Adipocyte (in vitro differentiated cells): Measurements from ENCODE around the gene SHISAL1.

ENCODE experiments used
- DNase-seq: peaks from one replicate; pipeline ENCODE4 v3.0.0-alpha.2; 2015; ENCODE audit warnings: low read depth
- H3K27me3 ChIP-seq: replicated peaks from 2 replicates; pipeline ENCODE4 v1.7.0; 2013; ENCODE audit warnings: mild to moderate bottlenecking, low read length, moderate library complexity; ENCODE audit not compliant: control insufficient read depth, insufficient read depth
- H3K36me3 ChIP-seq: 2 replicates; pipeline ENCODE4 v1.7.0; 2013; ENCODE audit warnings: low read length, mild to moderate bottlenecking, moderate library complexity; ENCODE audit not compliant: control insufficient read depth, insufficient read depth, severe bottlenecking
- H3K4me1 ChIP-seq: 2 replicates; pipeline ENCODE4 v1.7.0; 2013; ENCODE audit warnings: mild to moderate bottlenecking, low read length, moderate library complexity; ENCODE audit not compliant: control insufficient read depth, insufficient read depth
- H3K4me3 ChIP-seq: 2 replicates; pipeline ENCODE4 v1.7.0; 2013; ENCODE audit warnings: mild to moderate bottlenecking, low read length, moderate library complexity
- H3K9ac ChIP-seq: 2 replicates; pipeline ENCODE4 v1.7.0; 2013; ENCODE audit warnings: mild to moderate bottlenecking, low read length, moderate library complexity
- H3K9me3 ChIP-seq: 2 replicates; pipeline ENCODE4 v1.7.0; 2013; ENCODE audit warnings: mild to moderate bottlenecking, low read length, moderate library complexity; ENCODE audit not compliant: control insufficient read depth

Gene SHISAL1

DNA sequence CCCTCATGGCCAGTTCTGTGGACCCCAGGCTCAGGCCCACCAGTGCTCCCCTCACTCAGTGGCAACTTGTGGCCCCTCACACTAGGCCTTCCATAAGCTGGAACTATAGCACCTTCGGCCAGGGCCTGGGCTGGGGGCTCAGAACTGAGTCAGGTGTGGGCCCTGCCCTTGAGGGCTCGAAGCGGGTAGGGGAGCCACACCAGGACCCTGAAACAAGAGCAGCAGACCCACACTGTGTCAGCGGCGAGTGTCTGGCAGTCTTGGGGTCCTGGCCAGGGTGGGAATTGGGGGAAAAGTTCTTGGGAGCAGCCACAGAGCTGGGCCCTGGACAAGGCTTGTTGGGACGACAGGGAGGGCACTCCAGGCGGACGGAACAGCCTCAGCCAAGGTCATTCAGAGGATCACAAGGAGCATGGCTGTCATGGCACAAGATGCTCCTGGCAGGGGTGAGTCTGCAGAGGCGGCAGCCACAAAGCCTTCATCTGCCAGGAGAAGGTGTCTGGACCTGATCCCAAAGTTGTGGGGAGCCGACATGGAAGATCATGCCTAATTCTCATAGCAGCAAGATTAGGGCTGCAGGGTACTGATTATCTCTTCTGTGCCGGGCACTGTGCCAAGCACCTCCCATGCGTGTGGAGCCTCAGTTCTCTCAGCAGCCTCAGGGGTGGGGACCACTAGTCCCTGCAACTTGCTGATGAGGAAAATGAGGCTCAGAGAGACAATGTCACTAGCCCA lies 50.7 kb downstream of the SHISAL1 start:
- Histone ChIP-seq H3K9ac (no peak overlapping the region), H3K36me3 (no peaks in the 10 kb centered on the region), H3K9me3 (peaks cover 9% of the 10 kb centered on the region), H3K27me3 (peaks cover 5% of the 10 kb centered on the region), H3K4me3 (no peak overlapping the region), H3K4me1 (no peaks in the 10 kb centered on the region)
- no peak for DNase-seq

GRCh38 chr22:44261164-44261860 lies 51.4 kb downstream of the SHISAL1 start:
- no peak for DNase-seq

DNA sequence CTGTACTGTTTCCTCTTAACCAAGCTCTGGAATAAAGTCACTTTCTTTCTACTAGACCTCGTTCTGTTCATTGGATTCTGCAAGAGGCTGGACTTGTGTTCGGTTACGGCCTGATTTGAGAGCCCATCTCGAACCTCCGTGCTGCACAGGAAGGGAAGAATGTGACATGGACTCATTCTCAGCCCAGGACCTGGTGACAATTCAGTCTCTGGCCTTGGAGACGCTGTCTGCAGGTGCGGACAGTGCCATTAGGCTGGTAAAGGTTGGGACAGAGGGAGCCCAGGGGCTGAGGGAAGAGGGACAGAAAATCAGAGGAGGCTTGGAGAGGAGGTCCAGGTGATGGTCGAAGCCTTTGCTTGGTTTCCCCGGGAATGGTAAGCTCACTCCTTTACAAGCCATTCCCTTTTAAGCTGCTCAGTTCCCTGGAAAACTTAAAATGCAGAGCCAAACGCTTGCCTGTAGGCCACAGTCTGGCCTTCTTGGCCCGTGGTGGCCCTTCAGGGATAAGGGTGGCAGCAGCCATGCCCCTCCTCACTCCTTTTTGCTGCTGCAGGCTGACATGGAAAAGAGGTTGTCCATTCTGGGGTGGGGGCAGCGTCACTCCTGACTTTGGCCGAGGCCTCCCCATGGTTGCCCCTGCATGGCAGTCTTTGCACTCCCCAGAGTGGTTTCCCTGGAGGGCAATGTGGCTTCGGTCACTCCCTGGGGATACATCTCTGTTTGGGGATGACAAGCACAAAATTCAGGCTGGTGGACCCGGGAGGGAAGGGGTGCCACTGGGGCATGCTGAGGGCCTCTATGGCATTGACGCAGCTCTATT lies 52.3 kb downstream of the SHISAL1 start:
- Histone ChIP-seq H3K36me3 (no peaks in the 10 kb centered on the region), H3K9me3 (peaks cover 6% of the 10 kb centered on the region), H3K4me1 (no peaks in the 10 kb centered on the region), H3K4me3 (no peak overlapping the region), H3K27me3 (peaks cover 5% of the 10 kb centered on the region), H3K9ac (no peak overlapping the region)
- DNase-seq, result no peak

More at GRCh38 chr22:44261164-44261860, 51.4 kb downstream of the SHISAL1 start:
- Histone ChIP-seq H3K9ac (no peak overlapping the region), H3K4me1 (no peaks in the 10 kb centered on the region), H3K4me3 (no peak overlapping the region), H3K36me3 (no peaks in the 10 kb centered on the region), H3K27me3 (peaks cover 5% of the 10 kb centered on the region), H3K9me3 (peaks cover 9% of the 10 kb centered on the region)

- Histone ChIP-seq H3K27me3 (peaks cover 5% of the 10 kb centered on the region), H3K9ac (no peak overlapping the region), H3K4me3 (no peak overlapping the region), H3K4me1 (no peaks in the 10 kb centered on the region), H3K9me3 (peaks cover 4% of the 10 kb centered on the region), H3K36me3 (no peaks in the 10 kb centered on the region)
- DNase-seq, result no peak
Measured at GRCh38 chr22:44259366-44260215, 53.2 kb downstream of the SHISAL1 start.

DNA sequence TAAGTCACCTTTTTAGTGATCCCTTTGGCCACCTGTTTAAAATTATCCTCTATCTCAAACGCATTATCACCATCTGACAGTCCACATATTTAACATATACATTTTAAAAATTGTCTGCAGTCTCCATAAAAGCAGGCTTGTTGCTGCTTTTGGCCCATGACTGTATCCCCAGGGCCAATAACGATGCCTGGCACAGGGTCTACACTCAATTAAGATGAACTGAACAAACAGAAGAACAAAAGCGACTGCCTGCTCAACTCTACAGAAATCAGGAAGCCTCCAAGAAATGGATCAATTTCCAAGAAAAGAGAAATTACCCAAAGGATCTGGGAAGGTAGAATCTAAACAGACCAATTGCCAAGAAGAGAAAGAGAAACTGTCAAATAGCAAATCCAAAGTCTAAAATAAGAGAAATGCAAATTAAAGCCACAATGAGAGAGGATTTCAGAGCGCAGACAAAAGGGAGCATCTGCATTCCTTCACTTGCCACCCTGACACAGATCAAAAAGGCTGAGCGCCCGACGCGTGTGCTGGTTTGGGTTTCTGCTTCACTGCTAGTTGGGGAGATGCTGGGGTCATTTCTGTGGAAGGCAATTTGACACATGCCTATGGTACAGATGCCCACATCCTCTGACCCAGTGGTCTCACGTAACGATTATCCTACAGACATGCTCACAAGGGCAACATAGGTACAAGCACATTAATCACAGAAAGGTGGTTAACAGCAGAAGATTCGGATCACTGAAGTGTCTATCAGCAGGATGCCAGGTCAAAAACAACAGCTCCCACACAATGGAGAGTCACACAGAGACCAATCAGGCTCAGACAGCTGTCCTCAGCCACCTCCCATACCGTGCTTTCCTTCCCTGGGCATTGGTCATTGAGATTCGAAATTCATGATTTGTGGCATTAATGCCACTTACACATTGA lies 55.9 kb downstream of the SHISAL1 start:
- H3K27me3 ChIP-seq, result peaks cover 5% of the 10 kb centered on the region
- H3K9me3 ChIP-seq, result no peaks in the 10 kb centered on the region
- H3K4me1 ChIP-seq, result no peaks in the 10 kb centered on the region
- H3K9ac ChIP-seq, result no peak overlapping the region
- no peak overlapping the region for H3K4me3 ChIP-seq
- DNase-seq, result no peak
- H3K36me3 ChIP-seq, result no peaks in the 10 kb centered on the region

DNA sequence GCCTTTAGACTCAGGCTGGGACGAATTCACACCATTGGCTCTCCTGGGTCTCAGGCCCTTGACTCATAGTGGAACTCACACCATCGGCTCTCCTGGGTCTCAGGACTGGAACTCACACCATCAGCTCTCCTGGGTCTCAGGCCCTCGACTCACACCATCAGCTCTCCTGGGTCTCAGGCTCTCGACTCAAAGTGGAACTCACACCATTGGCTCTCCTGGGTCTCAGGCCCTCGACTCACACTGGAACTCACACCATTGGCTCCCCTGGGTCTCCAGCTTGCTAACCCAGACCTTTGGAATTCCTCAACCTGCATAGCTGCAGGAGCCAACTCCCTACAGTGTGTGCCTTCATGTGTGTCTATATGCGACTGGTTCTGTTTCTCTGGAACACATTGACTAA lies 56.7 kb downstream of the SHISAL1 start:
- DNase-seq, result no peak
- Histone ChIP-seq H3K27me3 (peaks cover 5% of the 10 kb centered on the region), H3K9ac (no peak overlapping the region)

DNA sequence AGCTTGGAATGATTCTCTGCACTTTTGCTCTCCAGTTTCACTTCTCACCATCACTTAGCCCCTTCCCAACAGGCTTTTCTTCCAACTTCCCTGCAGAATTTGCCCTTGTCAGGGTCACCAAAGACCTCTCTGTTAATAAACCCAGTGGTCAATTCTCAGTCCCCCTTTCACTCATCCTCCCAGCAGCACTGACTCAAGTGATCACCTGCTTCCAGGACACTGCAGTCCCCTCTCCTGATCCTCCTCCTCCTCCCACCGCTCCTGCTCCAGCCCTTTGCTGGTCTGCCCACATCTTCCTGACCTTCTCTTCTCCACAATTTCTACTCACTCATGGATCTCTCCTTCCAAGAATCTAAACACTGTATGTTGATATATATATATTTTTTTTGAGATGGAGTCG lies 57.9 kb downstream of the SHISAL1 start:
- Histone ChIP-seq H3K4me3 (no peak overlapping the region), H3K9ac (no peak overlapping the region), H3K9me3 (peaks cover 9% of the 10 kb centered on the region), H3K27me3 (peaks cover under 1% of the 10 kb centered on the region), H3K36me3 (no peaks in the 10 kb centered on the region), H3K4me1 (no peaks in the 10 kb centered on the region)
- DNase-seq, result no peak

More for the DNA sequence above, 56.7 kb downstream of the SHISAL1 start:
- Histone ChIP-seq H3K36me3 (no peaks in the 10 kb centered on the region), H3K4me1 (no peaks in the 10 kb centered on the region), H3K4me3 (no peak overlapping the region), H3K9me3 (no peaks in the 10 kb centered on the region)

DNA sequence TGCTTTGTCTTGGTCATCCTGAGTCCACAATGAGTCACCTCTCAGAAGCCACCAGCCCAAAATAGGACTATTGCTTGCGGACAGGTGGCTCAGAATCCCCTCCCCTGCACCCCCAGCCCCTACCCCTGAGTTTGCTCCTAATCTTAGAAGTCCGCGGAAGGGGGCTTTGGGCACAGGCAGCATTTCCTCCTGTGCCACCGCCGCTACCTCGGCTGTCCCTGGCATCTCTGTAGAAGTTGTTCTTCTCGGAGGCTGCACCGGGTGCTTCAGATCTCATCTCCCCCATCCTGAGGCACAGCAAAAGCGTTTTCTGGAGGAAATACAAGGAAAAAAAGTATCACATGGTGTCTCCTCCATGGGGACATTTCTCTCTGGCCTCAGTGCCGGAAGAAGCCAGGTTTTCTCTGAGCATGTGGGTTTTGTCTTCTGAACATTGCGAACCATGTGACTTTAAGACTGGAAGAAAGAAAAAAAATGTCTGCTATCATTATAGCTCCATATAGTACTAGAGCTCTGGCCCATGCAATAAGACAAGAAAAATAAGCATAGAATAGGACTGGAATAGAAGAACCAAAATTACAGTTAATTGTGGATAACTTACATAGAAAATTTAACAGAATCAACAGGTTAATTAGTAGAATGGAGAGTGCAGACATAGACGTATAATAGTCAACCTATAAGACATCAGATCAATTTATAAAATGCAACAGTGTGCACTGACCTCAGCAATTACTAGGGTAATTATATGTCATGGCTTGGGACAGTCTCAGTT lies 63.2 kb downstream of the SHISAL1 start:
- Histone ChIP-seq H3K27me3 (no peaks in the 10 kb centered on the region), H3K36me3 (no peaks in the 10 kb centered on the region), H3K9ac (no peak overlapping the region), H3K4me3 (no peak overlapping the region), H3K4me1 (no peaks in the 10 kb centered on the region), H3K9me3 (peaks cover 14% of the 10 kb centered on the region)
- no peak for DNase-seq

DNA sequence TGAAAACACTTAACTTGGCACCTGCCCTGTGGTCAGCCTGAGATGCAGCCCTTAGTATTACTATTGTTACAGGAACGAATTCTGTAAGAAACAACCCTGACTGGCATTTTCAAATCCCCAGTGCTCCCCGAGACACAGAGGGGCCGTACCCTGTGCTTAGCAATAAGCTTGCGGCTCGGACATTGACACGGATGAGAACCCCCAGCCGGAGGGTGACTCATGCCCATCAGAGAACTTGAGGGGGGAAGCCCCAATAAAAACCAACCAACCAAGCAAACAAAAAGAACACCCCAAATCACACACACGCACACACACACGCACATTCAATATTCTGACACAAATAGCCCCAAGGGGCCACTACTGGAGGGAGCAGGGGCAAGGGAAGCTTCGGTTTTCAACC lies 63.8 kb downstream of the SHISAL1 start:
- no peaks in the 10 kb centered on the region for H3K36me3 ChIP-seq
- DNase-seq, result no peak
- H3K4me1 ChIP-seq, result no peaks in the 10 kb centered on the region

More for the DNA sequence above, 63.8 kb downstream of the SHISAL1 start:
- no peak overlapping the region for H3K9ac ChIP-seq
- no peaks in the 10 kb centered on the region for H3K27me3 ChIP-seq
- H3K9me3 ChIP-seq, result peaks cover 14% of the 10 kb centered on the region
- no peak overlapping the region for H3K4me3 ChIP-seq
